GM12801 (cell line): ENCODE results near the gene OTUD3.

ENCODE experiments used
- TF ChIP-seq, protein P1 (sequence below): IDR thresholded peaks from one replicate; pipeline ENCODE4 v1.5.1; 2011; ENCODE audit warnings: control low read depth; ENCODE audit not compliant: insufficient read length; ENCODE audit errors: extremely low read depth

The OTUD3 gene

DNA sequence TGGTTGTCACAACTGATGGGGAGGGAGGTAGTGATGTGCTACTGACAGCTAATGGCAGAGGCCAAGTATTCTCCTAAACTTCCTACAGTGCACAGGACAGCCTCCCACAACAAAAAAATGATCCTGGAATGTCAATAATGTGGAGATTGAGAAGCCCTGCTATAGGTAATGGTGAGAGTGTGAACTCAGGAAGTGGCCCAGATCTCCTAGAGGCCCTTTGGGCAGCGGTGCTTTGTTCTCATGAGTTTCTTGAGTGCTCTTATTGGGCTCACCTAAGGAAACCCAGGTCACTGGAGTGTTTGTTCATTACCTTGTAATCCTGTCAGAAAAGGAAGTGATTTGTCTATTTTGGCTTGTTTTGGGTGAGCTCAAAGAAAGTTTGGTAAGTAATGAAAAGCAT lies 5.9 kb downstream of the OTUD3 start:
- TF ChIP-seq, protein P1, sequence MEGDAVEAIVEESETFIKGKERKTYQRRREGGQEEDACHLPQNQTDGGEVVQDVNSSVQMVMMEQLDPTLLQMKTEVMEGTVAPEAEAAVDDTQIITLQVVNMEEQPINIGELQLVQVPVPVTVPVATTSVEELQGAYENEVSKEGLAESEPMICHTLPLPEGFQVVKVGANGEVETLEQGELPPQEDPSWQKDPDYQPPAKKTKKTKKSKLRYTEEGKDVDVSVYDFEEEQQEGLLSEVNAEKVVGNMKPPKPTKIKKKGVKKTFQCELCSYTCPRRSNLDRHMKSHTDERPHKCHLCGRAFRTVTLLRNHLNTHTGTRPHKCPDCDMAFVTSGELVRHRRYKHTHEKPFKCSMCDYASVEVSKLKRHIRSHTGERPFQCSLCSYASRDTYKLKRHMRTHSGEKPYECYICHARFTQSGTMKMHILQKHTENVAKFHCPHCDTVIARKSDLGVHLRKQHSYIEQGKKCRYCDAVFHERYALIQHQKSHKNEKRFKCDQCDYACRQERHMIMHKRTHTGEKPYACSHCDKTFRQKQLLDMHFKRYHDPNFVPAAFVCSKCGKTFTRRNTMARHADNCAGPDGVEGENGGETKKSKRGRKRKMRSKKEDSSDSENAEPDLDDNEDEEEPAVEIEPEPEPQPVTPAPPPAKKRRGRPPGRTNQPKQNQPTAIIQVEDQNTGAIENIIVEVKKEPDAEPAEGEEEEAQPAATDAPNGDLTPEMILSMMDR, result no peak

DNA sequence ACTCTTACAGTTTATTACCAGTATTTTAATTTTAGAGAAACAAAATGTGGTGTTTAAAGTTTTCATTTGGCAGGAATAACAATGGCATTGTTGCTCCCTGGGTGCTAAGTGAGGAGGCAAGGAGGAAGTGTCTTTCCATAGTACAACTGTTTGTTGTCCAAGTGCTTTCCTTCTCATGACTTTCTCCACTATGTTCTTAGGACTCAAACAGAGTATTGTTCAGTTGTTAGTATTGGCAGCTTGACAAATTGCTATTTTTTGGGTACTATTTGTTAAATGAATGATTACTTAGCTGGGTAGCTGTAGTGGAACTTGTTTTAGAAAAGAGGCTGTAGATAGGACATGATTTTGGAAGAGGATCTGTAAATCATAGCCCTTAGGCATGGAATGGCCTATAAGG lies 7.5 kb downstream of the OTUD3 start:
- TF ChIP-seq, protein P1, result no peak

DNA sequence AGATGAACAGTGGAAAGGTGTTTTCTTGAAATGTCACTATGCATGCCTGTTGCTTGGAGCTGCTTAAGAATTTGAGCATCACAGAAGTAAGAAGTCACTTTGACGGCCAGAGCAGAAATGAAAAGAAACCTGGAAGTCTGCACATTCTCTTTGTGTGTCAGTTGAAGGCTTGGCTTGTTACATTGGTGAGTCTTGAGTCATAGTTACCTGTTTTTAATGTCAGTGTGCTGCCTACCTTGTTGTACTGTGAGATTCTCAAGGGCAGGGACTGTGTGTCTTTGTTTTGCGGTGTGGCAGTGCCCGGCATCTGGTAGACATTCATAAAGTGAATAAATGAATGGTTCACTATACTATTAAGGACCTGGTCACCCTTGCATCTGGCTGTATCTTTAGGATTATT lies 9.9 kb downstream of the OTUD3 start:
- TF ChIP-seq, protein P1, result no peak

DNA sequence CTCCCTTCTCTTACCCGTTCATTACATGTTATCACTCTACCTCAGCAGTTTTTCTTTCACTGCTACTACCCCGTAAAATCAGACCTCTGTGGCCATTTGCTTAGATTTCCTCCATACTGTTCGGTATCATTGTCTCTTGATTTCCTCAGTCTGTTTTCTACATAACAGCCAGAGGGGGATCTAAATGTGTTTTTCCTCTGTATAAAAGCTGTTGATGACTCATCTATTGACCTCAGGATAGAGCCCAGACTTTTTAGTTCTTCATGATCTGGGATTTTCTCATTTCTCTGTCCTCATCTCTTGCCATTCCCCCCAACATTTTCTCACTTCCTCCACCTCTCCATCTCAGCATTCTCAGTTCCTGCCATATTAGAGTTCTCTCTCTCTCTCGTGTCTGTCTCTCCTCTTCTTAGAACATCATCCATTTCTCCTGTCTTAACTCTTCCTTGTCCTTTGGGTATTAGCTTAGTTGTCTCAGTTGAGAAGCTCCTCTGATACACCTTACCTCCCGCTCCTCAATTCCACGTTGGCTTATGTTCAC lies 10.5 kb downstream of the OTUD3 start:
- TF ChIP-seq, protein P1, result no peak

DNA sequence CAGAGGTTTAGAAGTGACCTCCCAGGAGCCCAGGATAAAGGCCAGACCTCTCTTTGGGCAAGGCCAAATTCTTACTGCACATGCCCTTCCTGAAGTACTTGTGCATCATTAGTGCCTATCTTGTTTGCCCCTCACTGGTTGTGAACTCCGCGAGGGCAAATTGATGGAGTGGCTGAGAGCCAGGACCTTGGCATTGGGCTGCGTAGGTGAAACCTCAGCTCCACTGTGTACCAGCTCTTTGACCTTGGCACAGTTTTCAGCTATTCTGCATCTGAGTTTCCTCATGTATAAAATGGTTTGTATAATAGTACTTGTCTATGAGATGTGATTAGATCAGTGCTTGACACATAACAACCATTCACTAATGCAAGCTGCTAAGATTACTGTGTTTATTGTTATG lies 11.5 kb downstream of the OTUD3 start:
- TF ChIP-seq, protein P1, result no peak

DNA sequence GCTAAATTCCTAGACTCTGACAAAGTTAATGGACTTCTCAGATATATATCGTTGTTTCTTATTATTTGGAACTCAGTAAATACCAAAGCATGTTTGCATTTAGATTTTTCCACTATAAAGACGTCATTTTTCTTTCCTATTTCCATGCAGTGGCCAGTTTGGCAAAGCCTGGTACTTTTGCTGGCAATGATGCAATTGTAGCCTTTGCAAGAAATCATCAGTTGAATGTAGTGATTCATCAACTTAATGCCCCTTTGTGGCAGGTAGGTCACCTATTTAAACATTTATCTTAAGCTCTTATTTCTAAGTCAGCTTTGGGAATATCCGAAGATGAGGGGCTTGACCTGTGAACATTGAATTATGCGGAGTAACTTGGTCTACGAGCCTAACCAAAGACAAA lies 12.0 kb downstream of the OTUD3 start:
- TF ChIP-seq, protein P1, result no peak

DNA sequence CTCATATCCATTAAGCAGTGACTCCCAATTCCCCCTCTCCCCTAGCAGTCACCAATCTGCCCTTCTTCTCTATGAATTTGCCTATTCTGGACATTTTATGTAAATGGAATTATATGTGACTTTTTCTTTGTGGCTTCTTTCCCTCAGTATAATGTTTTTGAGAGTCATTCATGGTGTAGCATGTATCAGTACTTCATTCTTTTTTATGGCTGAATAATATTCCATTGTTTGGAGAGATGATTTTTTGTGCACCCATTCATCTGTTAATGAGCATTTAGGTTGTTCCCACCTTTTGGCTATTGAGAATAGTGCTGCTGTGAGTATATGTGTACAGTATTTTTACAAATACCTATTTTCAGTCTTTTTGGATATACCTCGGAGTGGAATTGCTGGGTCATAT lies 19.5 kb downstream of the OTUD3 start:
- TF ChIP-seq, protein P1, result no peak
